Lower lobe of right lung (tissue), 2 donors: ENCODE results near the gene KIF9. TPM values are rescaled to one million over a fixed set of nuclear protein-coding genes. Genes with fewer than 3 reads are reported as not detected.

Source experiments
- ATAC-seq, 2 donors: fragments of 200-7000 bp; cut with Tn5 transposase; one replicate each; pipeline ENCODE4 v1.9.1; 2020 to 2022; ENCODE audit warnings: mild to moderate bottlenecking in 2 of 2, moderate library complexity in 2 of 2
- DNase-seq: peaks from one replicate; pipeline ENCODE4 v3.0.0-alpha.2; 2020
- H3K27ac ChIP-seq: fragments of 200-600 bp; one replicate; pipeline ENCODE4 v1.8.0; 2022
- H3K27me3 ChIP-seq: fragments of 200-600 bp; one replicate; pipeline ENCODE4 v1.8.0; 2022; ENCODE audit warnings: low read depth
- H3K36me3 ChIP-seq: fragments of 200-600 bp; one replicate; pipeline ENCODE4 v1.8.0; 2022; ENCODE audit warnings: mild to moderate bottlenecking
- H3K4me1 ChIP-seq: fragments of 200-600 bp; one replicate; pipeline ENCODE4 v1.8.0; 2022
- H3K4me3 ChIP-seq: fragments of 200-600 bp; one replicate; pipeline ENCODE4 v1.8.0; 2022; ENCODE audit warnings: mild to moderate bottlenecking
- H3K9me3 ChIP-seq: fragments of 200-600 bp; one replicate; pipeline ENCODE4 v1.8.0; 2022
- intact Hi-C: fragments of 100-400 bp; cut with DNase I; formaldehyde crosslinking; loops from one replicate; pipeline ENCODE4 v1.11.0; 2022
- total RNA-seq: library from RNA; stranded (reverse); fragmentation: NEBNext Ultra II Directional; extraction: Animal tissue kit (Norgen Biotek cat#: 25700); gene quantifications from one replicate; pipeline ENCODE4 v1.2.1, GENCODE V29; 2021
- TF ChIP-seq, protein P1 (sequence below): fragments of 200-600 bp; IDR thresholded peaks from one replicate; pipeline ENCODE4 v1.8.0; 2022; ENCODE audit warnings: antibody characterized with exemption, mild to moderate bottlenecking
- donor health status: DM: no; HTN: yes; CAD: no; lungs with severe emphysema.

Gene KIF9
- total RNA-seq, 1 donor from 2014 or later: 8.7 TPM

DNA sequence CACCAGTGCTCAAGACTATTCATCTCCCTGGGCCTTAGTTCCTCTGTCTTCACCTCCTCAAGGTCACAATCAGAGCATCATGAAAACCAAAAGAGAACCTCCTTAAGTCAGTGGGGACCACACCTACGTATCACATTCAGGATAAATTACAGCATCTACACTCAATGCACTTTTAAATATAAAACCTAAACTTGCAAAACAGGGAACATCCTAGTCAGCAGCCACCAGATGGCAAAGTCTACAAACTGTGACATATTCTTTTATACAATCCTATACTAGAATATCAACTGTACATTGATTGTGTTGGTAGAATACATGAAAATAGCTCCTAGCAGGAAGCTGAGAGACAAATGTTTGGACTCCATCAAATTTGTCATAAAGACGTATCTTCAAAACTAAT lies 7.9 kb downstream of the KIF9 start:
- Histone ChIP-seq H3K27me3 (no peaks in the 10 kb centered on the region), H3K9me3 (no peaks in the 10 kb centered on the region), H3K27ac (no peak overlapping the region), H3K36me3 (peaks cover 19% of the 10 kb centered on the region), H3K4me1 (no peaks in the 10 kb centered on the region), H3K4me3 (no peak overlapping the region)
- DNase-seq (no peak), ATAC-seq (no peak)
- TF ChIP-seq, protein P1, sequence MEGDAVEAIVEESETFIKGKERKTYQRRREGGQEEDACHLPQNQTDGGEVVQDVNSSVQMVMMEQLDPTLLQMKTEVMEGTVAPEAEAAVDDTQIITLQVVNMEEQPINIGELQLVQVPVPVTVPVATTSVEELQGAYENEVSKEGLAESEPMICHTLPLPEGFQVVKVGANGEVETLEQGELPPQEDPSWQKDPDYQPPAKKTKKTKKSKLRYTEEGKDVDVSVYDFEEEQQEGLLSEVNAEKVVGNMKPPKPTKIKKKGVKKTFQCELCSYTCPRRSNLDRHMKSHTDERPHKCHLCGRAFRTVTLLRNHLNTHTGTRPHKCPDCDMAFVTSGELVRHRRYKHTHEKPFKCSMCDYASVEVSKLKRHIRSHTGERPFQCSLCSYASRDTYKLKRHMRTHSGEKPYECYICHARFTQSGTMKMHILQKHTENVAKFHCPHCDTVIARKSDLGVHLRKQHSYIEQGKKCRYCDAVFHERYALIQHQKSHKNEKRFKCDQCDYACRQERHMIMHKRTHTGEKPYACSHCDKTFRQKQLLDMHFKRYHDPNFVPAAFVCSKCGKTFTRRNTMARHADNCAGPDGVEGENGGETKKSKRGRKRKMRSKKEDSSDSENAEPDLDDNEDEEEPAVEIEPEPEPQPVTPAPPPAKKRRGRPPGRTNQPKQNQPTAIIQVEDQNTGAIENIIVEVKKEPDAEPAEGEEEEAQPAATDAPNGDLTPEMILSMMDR: no peak
- intact Hi-C loops: no loop called here

DNA sequence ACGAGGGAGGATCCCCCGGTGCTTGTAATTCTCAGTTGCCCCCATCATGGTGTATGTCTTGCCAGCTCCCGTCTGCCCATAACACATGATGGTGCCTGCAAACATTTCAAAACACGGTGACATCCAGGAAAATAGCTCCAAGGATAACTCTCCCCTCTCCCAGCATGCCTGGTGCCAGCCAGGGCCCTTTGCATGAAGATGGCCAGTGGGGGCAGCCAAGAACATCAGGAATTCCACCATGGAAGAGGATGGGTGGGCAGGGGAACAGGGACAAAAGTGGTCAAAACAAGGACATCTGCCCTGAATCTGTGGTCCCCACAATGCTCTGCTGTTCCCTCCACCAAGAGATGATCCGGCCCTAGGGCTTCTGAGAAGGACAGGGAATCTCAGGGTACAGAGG lies 9.0 kb downstream of the KIF9 start:
- TF ChIP-seq, protein P1: no peak
- no peak for DNase-seq
- peaks cover 19% of the 10 kb centered on the region for H3K36me3 ChIP-seq
- ATAC-seq: no peak
- H3K27me3 ChIP-seq: no peaks in the 10 kb centered on the region
- H3K4me1 ChIP-seq: no peaks in the 10 kb centered on the region
- H3K9me3 ChIP-seq: no peaks in the 10 kb centered on the region
- no peak overlapping the region for H3K4me3 ChIP-seq
- intact Hi-C loops: no loop called here
- no peak overlapping the region for H3K27ac ChIP-seq

DNA sequence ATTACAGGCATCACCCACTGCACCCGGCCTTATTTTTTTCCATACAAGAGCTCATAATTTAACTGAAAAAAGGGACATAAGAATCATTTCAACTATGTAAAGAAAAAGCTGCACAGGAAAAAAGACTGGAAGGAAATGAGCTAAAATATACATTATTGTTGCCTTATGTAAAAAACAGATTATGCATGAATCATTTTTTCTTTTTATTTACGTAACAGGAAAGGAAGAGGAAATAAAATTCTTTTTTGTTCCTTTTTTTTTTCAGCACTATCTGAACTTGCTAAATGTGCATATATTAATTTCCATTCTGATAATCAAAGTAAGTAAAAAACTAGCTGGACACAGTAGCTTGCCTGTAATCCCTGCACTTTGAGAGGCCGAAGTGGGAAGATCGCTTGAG lies 12.1 kb downstream of the KIF9 start:
- Histone ChIP-seq H3K9me3 (no peaks in the 10 kb centered on the region), H3K27ac (no peak overlapping the region), H3K36me3 (peaks cover 19% of the 10 kb centered on the region), H3K27me3 (no peaks in the 10 kb centered on the region), H3K4me1 (peaks cover 8% of the 10 kb centered on the region), H3K4me3 (no peak overlapping the region)
- ATAC-seq: no peak
- intact Hi-C loops: no loop called here
- TF ChIP-seq, protein P1: no peak
- no peak for DNase-seq

DNA sequence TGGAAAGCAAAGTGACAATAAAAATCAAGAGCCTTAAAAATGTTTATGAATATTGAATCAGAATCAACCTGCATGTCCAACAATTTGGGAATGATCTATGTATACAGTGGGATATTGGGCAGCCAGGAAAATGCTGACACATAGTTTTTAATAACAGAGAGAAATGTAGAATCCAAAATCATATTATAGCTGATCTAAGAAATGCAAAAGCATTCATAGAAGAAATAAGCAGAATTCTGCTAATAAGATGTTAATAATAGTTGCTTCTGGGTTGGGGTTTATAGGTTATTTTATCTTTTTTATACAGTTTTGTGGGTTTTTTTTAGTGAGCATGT lies 15.1 kb downstream of the KIF9 start:
- no peak overlapping the region for H3K4me3 ChIP-seq
- H3K9me3 ChIP-seq: no peaks in the 10 kb centered on the region
- peaks cover 6% of the 10 kb centered on the region for H3K36me3 ChIP-seq
- TF ChIP-seq, protein P1: no peak
- no peaks in the 10 kb centered on the region for H3K27me3 ChIP-seq
- no peak for ATAC-seq
- H3K27ac ChIP-seq: no peak overlapping the region
- DNase-seq: no peak
- intact Hi-C loops: no loop called here
- peaks cover 8% of the 10 kb centered on the region for H3K4me1 ChIP-seq

- Histone ChIP-seq H3K27me3 (no peaks in the 10 kb centered on the region), H3K4me3 (no peak overlapping the region), H3K9me3 (no peaks in the 10 kb centered on the region), H3K36me3 (peaks cover 6% of the 10 kb centered on the region), H3K27ac (no peak overlapping the region), H3K4me1 (peaks cover 8% of the 10 kb centered on the region)
- TF ChIP-seq, protein P1: no peak
- intact Hi-C loops: no loop called here
- peak; percentile 58 for DNase-seq
- peak; percentile 65 to 71 for ATAC-seq
Observed at GRCh38 chr3:47266709-47267489, 15.7 kb downstream of the KIF9 start.
